Measurements from ENCODE around the gene AHDC1.
"Not testable (repeated sequence)": the region's sequence is repeated elsewhere in the genome, so short reads cannot be mapped to it uniquely, and the experiment has no call there.

The AHDC1 gene

GRCh38 chr1:27633640-27634176 is 29.8 kb upstream of the AHDC1 start:
- no peak for DNase-seq

DNA sequence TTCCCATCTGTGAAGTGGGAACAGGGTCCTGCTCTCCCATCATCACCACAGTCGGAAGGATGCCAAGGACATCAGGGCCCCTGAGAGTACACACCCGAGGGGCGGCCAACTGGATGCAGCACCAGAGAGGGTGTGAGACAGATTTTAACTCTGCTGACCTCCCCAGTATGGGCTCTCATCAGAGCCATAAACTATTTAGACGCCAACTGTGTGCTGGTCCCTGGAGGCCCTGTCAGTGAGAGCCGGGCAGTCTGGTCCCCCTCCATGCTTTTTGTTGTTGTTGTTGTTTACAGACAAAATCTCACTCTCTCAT is 29.3 kb upstream of the AHDC1 start:
- DNase-seq: no peak

DNA sequence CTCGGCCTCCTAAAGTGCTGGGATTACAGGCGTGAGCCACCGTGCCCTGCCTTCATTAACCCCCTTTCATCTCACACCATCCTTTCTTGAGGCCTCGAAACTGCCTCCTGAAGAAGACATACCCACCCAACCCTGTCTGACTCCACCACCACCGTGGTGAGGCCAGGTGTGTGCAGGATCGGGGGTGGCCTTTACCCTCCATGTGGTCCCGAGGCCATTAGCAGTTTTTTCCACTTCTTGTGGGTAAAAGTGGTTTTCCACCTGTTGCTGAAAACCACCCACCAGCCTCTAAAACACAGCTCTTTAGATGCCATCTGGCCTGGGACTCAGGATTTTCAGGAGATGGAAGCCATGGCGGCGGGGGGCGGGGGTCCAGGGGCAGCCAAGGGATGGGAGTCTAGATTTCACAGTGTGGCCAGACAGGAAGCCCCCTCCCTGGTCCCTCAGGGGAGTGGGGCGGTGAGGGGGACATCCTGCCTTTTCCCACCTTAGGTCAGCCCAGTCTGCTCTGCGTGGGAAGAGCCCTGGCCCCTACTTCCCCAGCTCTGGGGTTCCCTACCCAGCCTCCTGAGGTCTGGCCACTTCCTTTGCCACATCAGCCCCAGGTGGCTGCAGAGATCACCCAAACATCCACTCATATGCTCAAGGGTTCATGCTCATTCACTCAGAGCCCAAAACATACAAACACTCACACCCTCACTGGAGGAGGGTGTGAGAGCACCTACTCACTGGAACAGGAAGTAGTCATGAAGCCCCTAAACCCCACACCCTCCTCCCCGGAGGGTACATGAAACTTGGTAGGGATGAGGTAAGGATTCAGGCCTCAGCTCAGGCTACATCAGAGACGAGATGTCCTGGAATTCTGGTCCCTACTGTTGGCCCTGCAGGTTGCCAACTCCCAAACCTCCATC is 28.7 kb upstream of the AHDC1 start:
- peak; percentile 55 for DNase-seq

DNA sequence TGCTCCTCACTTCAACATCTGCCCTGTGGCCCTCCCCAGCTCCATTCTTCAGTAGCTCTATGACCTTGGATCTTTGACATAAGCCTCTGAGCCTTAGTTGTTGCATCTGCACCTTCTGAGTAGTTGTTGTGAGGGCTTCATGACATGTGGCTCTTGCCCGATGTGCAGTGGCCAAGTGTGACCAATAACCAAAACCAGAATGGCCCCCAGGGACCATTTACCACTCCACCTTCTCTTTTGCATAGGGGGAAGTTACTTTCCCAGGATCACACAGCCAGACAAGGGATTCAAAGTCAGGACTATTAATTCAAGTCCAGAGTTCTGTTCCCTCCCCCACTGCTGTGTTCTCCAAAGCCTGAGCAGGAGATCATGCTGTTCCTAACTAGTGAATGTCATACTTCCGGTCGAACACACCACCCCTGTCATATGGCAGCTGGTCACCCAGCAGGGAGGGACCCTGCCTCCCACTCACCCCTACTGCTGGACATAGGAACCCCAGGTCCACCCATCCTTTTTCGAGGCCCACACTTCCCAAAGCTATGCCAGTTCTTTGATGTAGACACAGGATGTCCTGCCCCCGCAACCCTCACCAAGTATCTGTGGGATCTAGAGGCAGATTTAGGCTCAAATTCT is 27.0 kb upstream of the AHDC1 start:
- no peak for DNase-seq

GRCh38 chr1:27628712-27629111 is 24.8 kb upstream of the AHDC1 start:
- no peak for DNase-seq

DNA sequence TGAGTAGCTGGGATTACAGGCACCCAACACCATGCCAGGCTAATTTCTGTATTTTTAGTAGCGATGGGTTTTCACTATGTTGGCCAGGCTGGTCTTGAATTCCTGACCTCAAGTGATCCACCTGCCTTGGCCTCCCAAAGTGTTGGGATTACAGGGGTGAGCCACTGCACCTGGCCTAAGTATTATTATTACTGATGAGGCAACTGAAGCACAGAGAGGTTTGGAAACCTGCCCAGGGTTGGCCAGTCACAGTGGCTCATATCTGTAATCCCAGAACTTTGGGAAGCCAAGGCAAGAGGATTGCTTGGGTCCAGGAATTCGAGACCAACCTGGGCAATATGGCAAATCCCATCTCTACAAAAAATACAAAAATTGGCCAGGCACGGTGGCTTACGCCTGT is 23.8 kb upstream of the AHDC1 start:
- not testable (repeated sequence) for DNase-seq

DNA sequence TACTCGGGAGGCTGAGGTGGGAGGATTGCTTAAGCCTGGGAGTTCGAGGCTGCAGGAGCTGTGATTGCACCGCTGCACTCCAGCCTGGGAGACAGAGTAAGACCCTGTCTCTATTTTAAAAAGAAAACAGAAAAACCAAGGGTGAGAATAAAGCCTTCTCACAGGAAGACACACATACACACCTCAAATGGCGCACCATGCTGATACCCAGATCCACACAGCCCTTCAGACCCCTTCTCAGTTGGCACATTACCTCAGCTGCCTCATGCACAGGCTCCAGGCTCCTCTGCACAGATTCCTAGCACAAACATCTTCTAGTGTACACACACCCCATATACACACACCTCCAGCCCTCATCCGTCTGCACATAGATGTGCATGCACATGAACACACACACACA is 23.1 kb upstream of the AHDC1 start:
- no peak for DNase-seq

GRCh38 chr1:27626031-27626935 is 22.3 kb upstream of the AHDC1 start:
- DNase-seq: no peak

DNA sequence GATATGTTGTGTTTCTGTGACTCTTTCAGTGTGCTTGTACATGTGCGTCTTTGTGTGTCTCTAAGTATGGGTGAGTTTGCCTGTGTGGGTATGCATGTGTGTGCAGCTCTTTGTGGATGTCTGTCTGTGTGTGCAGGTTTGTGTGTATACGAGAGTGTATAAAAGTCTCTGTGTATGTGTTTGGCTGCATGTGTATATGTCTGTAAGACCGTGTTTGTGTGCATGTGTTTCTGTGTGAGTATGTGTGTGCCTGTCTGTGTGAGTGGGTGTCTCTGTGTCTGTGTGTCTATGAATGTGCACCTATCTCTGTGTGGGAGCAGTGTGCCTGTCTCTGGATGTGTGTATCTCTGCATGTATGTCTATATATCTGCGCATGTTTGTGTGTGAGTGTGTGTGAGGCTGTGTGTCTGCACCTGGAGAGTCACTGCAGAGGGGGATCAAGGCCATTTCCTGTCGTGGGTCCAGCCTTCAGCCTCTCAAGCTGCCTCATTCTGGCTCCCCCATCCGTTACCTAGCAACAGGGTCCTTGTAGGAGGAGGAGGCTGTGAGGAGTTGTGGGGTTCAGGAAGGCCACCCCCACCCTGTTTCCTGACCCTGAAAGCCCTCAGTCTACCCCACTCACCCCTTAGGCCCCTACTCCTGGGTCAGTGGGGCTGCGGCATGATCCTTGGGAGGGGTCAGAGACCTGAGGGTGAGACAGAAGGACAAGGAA is 20.7 kb upstream of the AHDC1 start:
- DNase-seq: no peak

DNA sequence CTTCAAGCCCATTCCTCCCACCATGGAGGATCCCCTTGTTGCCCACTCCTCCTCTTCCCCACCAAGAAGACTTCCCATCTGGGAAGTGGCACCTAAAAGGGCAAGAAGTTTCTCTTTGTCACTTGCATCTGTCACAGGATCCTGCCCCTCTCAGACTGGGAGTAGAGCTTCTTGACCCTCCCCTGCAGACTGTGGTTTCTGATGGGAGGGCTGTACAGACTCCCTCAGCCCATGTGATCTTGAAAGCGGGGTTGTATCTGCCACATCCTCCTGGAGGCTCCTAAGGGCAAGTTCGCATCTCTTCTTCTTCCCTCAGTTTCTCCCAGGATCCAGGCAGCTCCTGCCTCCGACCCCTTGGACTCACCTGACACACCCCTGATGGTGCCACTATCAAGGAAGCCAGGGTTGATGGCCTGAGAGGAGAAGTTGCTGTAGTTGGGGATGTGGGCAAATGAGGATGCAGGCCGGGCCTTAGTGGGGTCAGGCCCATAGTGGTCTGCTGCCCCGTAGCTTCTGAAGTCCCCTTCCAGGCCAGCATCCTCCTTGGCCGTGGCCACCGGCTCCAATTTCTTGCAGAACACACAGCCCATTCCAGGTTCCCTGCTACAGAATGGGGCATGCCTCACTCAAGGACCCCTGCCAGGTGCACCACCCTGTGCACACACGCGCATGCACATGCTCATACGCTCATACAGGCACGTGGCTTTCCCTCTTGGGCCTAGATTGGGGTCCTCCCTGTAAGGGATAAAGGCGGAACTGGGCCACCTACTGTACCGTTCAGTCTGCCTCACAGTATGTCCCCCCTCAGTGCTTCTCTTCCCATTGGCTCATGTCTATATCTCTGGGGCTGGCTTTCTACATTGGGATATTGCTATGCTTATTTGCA is 19.6 kb upstream of the AHDC1 start:
- no peak for DNase-seq

GRCh38 chr1:27622828-27623227 is 18.9 kb upstream of the AHDC1 start:
- no peak for DNase-seq

GRCh38 chr1:27621051-27621920 is 17.3 kb upstream of the AHDC1 start:
- no peak for DNase-seq

DNA sequence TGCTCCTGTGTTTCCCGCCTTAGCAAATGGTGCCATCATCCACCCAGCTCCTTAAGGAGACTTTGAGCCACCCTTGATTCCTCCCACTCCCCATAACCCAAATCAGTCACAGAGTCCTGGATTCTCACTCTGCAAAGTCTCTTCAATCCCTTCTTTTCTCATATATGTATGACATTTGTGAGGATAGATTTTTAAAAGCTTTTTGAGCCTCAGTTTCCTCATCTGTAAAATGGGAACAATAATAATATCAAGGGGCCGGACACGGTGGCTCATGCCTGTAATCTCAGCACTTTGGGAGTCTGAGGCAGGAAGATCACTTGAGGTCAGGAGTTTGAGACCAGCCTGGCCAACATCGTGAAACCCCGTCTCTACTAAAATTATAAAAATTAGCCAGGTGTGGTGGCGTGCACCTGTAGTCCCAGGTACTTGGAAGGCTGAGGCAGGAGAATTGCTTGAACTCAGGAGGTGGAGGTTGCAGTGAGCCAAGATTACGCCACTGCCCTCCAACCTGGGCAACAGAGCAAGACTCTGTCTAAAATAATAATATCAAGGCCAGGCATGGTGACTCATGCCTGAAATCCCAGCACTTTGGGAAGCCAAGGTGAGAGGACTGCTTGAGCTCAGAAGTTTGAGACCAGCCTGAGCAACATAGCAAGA is 16.0 kb upstream of the AHDC1 start:
- not testable (repeated sequence) for DNase-seq

GRCh38 chr1:27618341-27619082 is 14.6 kb upstream of the AHDC1 start:
- DNase-seq: no peak

- DNase-seq: no peak
These were observed 13.5 kb upstream of the AHDC1 start for GRCh38 chr1:27617420-27617819.

DNA sequence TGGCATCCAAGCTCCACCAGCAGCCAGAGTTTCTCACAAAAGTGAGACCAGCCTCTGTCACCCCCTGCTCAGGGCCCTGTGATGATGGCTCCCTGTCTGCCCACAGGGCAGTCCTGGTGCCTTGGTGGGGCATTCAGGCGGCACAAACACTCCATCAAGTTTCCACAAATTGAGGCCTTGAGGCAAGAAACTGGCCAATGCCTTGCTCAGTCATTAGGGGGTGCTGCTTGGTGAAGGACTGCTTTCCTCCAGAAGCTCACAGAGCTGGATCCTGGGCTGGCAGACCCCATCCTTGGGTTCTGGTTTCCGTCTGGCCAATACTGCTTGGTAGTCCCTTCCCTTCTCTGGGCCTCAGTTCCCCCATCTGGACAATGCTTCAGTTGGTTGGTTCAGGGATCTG is 12.5 kb upstream of the AHDC1 start:
- no peak for DNase-seq

DNA sequence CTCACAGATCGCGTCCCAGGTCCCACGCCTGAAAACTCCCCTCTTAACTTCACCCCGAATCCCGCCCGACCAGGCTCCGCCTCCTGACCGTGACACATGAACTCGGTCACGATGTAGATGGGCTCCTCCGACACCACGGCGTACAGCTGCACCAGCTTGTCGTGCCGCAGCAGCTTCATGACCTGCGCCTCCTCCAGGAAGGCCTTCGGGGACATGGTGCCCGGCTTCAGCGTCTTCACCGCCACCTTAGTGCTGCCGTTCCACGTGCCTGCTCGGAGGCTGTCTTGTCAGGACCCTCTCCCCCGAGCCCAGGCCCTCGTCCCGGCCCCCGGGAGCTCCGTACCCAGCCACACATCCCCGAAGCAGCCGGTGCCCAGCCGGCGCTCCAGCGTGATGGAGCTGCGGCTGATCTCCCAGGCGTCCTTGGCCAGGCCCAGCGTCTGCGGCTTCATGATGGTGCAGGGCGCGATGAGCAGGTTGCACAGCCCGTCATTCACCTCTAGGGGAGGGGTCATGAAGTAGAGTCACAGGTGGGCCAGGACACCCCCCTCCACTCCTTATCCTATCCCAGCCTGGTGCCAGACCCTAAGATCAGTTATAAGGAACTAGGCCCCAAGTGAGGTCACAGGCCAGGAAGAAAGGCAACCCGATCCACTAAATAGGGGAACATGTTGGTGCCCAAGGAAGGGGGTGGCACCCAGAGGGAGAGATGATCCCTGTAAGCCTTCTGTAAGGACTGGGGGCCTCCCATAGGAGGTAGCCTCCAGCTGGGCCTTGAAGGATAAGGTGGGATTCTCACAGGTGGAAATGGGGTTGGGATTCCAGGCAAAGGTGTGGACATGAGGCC is 11.6 kb upstream of the AHDC1 start:
- DNase-seq: no peak
